ENCODE measurements around the gene ATM.
"Not testable (repeated sequence)": the region's sequence is repeated elsewhere in the genome, so short reads cannot be mapped to it uniquely, and the experiment has no call there.

Gene ATM

DNA sequence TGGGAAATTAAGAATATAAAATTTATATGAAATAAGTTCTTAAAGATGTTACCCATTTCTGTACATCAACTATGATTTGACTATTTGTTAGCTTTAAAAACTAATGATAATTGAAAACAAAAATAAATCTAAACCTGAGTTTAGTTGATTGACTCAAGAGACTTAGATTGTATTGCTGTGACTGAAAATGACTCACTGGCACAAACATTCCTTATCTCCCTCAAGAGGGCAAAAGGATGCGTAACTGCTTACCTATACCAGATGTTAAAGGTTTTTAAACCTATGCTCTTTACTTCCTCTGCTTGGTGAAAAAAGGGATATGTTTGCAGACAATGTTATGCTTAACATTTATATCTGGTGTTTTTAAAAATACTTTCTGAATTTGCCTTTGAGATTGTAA, 30.3 kb downstream of the ATM start:
- intact Hi-C loops (cut with DNase I) = no loop called here
- no peak for DNase-seq

DNA sequence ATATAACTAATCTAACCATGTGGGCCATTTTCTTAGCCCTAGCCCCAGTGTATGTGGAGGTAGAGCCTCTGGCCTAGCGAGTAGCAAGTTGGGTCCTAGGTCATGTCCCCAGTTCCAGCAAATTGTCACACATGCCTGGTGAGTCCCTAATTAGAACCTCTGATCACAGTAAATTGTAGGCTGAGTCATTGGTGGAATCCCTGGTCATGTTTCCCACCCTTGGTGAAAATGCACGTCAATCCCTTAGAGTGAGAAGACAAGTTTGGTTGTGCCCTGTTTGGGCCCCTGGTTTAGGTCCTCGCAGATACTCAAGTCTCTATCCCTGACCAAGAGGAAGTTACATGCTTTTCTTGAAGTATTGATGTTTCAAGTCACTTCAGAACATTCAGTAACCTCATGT, 46.7 kb downstream of the ATM start:
- intact Hi-C loops (cut with DNase I) = no loop called here
- no peak for DNase-seq

DNA sequence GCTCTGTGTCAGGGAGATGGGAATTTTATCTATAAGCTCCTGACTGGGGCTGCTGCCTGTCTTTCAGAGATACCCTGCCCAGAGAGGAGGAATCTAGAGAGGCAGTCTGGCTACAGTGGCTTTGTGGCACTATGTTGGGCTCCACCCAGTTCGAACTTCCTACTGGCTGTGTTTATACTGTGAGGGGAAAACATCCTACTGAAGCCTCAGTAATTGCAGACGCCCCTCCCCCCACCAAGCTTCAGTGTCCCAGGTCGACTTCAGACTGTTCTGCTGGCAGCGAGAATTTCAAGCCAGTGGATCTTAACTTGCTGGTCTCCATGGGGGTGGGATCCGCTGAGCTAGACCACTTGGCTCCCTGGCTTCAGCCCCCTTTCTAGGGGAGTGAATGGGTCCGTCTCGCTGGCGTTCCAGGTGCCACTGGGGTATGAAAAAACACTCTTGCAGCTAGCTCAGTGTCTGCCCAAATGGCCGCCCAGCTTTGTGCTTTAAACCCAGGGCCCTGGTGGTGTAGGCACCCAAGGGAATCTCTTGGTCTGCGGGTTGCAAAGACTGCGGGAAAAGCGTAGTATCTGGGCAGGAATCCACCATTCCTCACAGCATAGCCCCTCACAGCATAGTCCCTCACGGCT, 54.2 kb downstream of the ATM start:
- intact Hi-C loops (cut with DNase I); DNase-seq: not testable (repeated sequence)

DNA sequence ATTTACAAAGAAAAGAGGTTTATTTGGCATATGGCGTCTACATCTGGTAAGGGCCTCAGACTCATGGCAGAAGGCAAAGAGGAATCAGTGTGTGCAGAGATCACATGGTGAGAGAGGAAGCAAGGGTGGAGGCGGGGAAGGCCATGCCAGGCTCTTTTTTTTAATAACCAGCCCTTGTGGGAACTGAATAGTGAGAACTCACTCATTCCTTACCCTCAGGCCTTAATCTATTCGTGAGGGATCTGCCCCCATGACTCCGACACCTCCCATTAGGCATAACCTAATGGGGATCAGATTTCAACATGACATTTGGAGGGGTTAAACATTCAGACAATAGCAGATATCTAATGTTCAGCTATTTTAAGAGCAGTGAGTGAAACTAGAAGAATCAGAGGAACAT, 55.7 kb downstream of the ATM start:
- DNase-seq = peak in 6 of 42 donors; percentile 4 to 48 (median 12)
- intact Hi-C loops (cut with DNase I) = no loop called here

DNA sequence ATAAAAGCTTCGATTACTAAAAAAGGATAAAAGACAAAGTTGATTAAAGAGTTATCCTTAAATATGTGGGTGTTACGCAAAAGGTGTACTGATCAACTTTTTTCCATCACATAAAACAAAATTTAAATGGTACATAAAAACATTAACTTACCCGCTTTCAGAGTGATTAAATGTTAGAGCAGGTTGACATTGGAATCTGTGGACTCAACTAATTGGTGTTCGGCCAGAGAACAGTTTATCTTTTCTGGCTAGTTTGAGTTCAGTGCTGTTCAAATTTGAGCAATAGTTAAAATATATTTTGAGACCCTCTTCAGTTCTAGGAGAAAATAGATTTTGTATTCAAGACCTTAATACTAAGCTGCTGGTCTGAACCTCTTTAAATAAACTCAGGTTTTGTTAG, 56.1 kb downstream of the ATM start:
- no peak for DNase-seq
- intact Hi-C loops (cut with DNase I) = no loop called here

DNA sequence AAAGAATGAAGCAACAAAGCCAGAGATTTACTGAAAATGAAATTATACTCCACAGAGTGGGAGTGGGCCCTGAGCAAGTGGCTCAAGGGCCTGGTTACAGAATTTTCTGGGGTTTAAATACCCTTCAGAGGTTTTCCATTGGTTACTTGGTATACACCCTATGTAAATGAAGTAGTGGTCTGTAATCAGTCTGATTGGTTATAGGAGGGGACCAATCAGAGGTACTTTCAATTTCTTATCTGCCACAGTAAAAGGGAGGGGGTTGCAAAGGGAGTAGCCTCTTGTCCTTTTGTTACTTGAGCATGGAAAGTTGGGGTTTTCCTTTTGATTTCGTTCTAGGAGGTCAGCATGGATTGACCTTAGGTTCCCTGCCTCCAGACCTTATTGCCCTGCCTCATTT, 63.5 kb downstream of the ATM start:
- intact Hi-C loops (cut with DNase I) = no loop called here
- DNase-seq = no peak

DNA sequence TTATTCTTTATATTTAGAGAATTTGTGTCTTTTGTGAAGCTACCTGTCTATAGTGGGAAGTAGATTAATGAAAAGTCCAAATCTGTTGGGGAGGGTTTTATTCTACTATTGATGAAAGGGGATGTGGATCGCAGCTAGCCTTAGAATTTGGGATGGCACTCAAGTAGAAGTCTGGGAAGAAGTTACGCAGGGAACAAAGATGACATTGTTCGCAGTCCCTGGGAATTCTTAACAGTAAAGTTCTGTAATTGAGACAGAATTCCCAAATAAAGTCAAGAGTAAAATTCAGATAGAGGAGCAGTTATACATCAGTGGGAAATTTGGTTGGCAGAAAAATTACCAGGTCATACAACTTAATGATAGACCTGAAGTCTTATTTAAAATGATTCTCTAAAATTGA, 64.1 kb downstream of the ATM start:
- intact Hi-C loops (cut with DNase I) = no loop called here
- no peak for DNase-seq

DNA sequence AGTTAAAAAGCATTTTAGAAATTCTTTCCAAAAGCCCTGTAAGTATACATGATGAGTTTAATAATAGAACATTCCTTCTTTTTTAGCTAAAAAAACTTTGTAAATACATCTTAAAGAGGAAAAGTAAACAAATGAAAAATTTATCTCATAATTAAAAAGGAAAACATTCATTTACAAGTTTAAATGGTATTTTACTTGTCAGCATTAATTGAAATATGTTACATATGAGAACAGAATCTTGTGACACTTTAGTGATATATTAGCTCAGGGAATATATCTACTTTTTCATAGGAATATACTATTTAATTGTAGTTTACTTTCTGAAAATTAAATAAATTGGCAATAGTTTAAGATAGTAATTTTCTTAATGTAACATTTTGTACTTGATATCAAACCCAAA, 66.2 kb downstream of the ATM start:
- intact Hi-C loops (cut with DNase I); DNase-seq: not testable (repeated sequence)

DNA sequence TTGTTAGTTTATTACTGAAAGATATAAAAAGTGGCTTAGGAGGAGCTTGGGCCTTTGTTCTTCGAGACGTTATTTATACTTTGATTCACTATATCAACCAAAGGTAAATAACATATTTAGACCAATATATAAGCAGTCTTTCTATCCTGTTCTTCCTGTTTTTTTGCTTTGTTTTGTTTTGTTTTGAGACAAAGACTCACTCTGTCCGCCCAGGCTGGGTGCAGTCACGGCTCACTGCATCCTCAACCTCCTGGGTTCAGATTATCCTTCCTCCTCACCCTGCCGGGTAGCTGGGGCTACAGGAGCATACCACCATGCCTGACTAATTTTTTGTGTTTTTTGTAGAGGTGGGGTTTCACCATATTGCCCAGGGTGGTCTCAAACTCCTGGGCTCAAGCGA, 66.8 kb downstream of the ATM start:
- no peak for DNase-seq
- intact Hi-C loops (cut with DNase I) = no loop called here

DNA sequence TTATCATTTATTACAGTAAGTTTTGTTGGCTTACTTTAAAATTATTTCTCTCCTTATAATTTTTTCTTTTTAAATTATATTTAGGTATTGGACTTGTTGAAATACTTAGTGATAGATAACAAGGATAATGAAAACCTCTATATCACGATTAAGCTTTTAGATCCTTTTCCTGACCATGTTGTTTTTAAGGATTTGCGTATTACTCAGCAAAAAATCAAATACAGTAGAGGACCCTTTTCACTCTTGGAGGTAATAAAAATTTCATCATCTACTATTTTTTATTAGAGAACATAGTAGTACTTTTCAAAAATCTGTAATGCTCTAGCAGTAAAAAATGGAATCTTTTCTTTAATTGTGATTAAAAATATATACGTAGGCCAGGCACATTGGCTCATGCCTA, 70.4 kb downstream of the ATM start:
- intact Hi-C loops (cut with DNase I) = no loop called here
- DNase-seq = no peak

DNA sequence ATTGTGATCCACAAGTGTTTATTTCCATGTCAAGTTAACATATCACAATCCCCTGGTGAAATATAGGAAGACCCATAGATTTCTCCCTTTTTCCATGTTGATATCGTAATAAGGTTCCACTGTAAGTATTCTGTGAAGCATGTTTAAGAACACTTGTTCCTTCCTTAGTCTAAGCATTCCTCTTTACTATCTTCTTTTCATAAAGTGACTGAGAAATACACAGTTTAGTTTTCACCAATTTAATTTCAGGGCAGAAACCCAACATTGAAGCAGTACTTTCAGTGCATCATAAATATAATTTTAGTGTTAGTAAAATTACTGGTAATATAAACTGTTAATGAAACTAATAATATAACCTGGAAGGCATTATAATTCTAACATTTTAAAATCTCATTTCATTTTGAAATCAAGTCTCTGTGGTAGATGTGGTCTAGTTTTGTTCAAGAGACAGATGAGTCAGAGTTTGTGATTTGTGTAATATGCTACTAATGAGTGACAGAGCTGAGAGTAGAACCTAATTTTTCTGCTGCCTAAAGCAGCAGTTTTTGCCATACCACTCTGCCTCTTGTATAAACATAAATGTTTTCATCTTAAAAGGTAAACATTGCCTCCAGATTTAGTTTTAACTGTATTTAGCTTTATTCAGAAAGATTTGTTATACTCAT, 79.4 kb downstream of the ATM start:
- intact Hi-C loops (cut with DNase I) = no loop called here
- DNase-seq = no peak

DNA sequence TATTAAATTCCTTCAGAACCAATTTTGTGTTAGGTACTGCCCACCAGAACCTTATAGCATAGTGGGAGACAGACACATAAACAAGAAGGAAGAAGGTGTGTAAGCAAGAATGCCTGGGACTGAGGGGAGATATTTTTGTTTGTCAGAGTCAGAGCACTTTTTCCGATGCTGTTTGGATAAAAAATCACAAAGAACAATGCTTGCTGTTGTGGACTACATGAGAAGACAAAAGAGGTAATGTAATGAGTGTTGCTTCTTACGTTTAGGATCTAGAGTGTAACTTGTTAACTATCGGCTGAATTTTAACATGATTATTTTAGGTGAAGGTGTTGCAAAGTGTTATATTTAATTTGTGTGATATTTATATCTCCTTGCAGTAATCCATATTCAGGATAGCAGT, 84.9 kb downstream of the ATM start:
- DNase-seq = no peak
- intact Hi-C loops (cut with DNase I) = no loop called here

DNA sequence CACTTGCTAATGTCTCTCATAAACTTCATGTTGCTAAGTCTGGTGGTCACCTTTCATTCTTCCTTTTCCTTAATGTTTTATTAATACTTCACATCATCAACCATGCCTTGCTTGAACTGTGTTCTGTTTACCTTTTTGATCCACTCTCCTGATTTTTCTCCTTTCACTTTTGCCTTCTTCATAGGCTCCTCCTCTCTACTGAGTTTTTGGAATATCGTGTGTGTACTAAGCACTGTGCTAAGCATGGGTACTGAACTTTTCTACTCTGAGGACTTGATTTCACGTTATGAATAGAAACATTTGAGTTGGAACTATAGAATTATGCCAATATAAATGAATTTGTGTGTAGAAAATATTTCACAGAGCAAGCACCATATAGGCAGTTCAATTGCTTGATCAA, 90.6 kb downstream of the ATM start:
- no peak for DNase-seq
- intact Hi-C loops (cut with DNase I) = no loop called here

DNA sequence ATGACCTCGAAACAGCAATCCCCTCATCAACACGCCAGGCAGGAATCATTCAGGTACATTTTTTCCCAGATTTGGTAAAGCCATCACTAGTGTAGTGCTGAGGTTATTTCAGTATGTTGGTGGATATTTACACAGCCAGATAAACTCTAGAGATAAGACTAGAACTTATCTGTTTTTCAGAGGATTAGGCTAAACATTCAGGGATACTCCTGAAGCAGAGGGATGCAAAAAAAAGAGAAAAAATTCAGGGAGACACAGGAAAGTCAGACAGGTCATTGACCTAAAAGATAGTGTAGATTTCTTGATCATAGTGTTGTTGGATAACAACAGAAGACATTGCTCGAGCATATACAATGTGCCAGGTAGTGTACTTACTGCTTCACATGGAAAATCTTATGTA, 93.2 kb downstream of the ATM start:
- intact Hi-C loops (cut with DNase I) = no loop called here

DNA sequence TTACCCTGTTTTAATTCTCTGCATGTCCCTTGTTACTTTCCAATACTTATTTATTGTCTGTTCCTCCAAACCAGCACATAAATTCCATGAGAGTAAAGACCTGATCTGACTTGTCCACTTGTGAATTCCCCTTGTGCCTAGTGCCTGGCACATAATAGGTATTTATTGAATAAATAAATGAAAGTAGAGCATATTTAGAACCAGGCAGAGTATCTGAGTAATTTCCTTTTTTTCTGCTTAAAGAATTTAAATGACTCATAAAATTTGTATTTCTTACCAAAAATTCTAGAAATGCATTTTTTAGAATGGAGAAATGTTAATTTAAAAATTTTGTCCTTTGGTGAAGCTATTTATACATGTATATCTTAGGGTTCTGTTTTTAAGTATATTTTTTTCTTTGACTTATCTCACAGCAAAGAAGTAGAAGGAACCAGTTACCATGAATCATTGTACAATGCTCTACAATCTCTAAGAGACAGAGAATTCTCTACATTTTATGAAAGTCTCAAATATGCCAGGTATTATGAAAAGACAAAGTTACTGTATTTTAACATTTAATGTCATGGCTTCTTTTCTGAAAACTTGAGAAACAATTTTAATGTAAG, 96.8 kb downstream of the ATM start:
- no peak for DNase-seq
- intact Hi-C loops (cut with DNase I) = no loop called here

More for the DNA sequence above, 93.2 kb downstream of the ATM start:
- DNase-seq = no peak

DNA sequence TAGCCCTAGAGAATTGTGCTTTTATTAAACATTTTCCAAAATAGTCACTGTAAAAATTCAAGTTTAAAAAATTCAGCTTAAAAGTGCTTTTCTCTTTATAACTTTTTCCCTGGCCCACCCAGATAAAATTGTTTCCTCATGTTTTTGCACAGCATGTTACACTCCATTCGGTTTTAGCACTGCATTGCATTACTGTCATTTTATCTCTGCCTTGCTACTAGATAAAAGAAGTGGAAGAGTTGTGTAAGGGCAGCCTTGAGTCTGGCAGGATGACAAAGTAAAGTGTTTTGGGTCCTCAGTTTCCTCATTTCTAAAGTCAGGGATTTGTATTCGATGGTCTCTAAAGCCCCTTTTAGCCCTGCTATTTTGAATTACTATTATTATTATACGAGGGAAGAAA, 99.8 kb downstream of the ATM start:
- no peak for DNase-seq
- intact Hi-C loops (cut with DNase I) = no loop called here

DNA sequence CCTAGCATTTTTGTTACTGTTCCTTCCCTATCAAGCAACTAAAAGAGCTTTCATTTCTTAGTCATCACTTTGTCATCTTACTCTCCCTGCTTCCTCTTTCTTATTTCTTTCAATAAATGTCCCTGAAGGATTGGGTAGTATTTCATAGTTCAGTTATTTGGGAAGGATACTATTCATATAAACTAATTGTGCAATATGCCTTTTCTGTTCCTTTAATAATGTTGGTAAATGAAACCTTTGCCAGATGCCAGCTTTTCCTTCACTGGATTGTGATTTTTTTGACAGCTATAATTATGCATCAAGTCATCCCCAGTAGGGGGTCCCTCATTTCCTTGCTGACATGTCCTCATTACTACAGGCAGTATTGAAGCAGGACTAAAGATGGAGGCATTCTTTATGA, 101.7 kb downstream of the ATM start:
- no peak for DNase-seq
- intact Hi-C loops (cut with DNase I) = no loop called here

DNA sequence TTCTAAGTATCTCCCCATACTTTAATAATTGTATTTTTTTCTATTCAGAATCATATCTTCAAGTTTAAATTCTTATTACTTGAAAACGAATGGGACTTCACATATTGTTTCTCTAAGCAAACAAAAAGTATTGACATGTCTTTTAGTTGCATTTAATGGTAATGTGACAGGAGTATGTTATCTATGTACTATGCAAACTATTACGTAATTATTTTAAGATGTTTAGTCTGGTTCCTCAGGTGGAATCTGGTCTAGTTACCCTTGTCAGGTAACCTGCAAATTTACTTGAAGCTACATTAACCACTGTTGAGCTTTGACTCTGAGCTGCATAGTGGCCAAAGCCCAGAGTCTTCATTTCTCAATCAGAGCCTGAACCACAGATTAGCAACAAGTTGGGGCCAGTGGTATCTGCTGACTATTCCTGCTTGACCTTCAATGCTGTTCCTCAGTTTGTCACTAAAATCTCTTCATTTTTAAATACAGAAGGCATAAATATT, 110.6 kb downstream of the ATM start:
- intact Hi-C loops (cut with DNase I) = no loop called here

DNA sequence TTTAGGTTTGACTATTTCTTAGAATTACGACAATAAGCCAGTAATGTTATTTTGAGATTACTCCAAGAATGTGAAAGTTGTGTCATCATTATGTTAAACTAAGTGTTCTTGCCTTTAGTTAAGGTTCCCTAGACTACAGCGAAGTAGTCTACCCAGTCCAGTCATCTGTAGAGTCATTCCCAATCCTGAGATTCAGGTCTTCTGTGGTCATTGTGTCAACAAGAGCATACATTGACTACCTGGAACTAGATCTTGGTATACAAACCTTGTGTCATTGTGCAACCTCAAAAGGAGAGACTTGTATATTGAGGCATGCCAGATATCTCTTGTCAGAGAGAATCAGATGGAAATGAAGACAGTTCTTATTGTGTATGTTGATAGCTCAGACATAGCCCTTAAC, 115.9 kb downstream of the ATM start:
- no peak for DNase-seq

More for the DNA sequence above, 110.6 kb downstream of the ATM start:
- DNase-seq = no peak

DNA sequence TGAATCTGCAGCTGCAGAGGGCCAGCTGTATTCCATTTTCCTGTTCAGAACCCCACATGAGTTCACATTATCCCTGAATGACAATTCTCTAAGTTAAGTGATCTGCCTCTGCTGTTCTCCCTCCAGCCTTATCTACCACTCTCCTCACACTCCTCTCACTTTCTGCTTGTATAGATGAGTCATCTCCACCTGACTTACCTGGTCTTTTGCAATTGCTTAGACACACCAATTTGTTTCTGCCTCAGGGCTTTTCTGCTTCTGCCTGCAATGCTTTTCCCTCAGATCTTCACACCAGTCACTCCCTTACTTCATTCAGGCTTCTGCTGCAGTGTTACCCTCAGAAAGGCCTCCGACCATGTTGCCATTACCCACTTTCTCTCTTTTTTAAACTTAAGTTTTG, 118.1 kb downstream of the ATM start:
- peak in 15 of 42 donors; percentile 3 to 73 (median 25) for DNase-seq
- intact Hi-C loops (cut with DNase I) = no loop called here

More for the DNA sequence above, 115.9 kb downstream of the ATM start:
- intact Hi-C loops (cut with DNase I) = no loop called here

DNA sequence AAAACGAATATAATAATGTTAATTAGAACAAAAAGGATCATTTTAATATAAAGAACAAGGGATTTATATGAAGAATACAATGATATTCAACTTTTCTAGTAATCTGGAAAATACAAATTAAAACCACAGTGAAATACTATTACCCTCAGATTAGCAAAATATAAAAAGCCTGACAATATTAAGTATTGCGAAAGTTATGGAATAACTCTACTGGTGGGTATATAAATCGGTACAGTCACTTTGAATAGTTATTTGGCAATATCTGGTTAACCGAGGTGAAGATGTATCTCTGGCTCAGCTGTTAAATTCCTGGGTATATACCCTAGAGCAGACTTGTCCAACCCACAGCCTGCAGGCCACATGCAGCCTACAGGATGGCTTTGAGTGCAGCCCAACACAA, 118.8 kb downstream of the ATM start:
- intact Hi-C loops (cut with DNase I) = no loop called here
- no peak for DNase-seq
